Coronary artery (tissue), 2 donors: ENCODE measurements around the gene KCNMA1.

Experiments
- DNase-seq: peaks from one replicate; pipeline ENCODE4 v3.0.0-alpha.2; 2017; ENCODE audit warnings: low spot score
- H3K27ac ChIP-seq, 2 donors: fragments of 200-600 bp; sonication (generic); one replicate each; pipeline ENCODE4 v1.5.1; 2016 to 2019
- H3K4me3 ChIP-seq: fragments of 200-600 bp; sonication (generic); 2 replicates; pipeline ENCODE4 v1.5.1; 2016; ENCODE audit warnings: mild to moderate bottlenecking, moderate library complexity
- CTCF ChIP-seq: fragments of 200-600 bp; sonication (generic); IDR thresholded peaks from one replicate; pipeline ENCODE4 v1.5.1; 2019; ENCODE audit warnings: antibody characterized with exemption

Gene KCNMA1

GRCh38 chr10:77038407-77038806, 599.2 kb downstream of the KCNMA1 start:
- Histone ChIP-seq H3K27ac (no peak overlapping the region), H3K4me3 (no peak overlapping the region)
- DNase-seq = no peak
- TF ChIP-seq CTCF = no peak

- DNase-seq = no peak
- Histone ChIP-seq H3K4me3 (no peak overlapping the region), H3K27ac (no peak overlapping the region)
- TF ChIP-seq CTCF = no peak
Observed at GRCh38 chr10:77037735-77038403, 599.7 kb downstream of the KCNMA1 start.

GRCh38 chr10:77036993-77037734, 600.4 kb downstream of the KCNMA1 start:
- Histone ChIP-seq H3K4me3 (no peak overlapping the region), H3K27ac (no peak overlapping the region)
- no peak for TF ChIP-seq CTCF
- no peak for DNase-seq

GRCh38 chr10:77036276-77036675, 601.3 kb downstream of the KCNMA1 start:
- no peak for TF ChIP-seq CTCF
- Histone ChIP-seq H3K27ac (no peak overlapping the region), H3K4me3 (no peak overlapping the region)
- DNase-seq = no peak

- Histone ChIP-seq H3K27ac (no peak overlapping the region), H3K4me3 (no peak overlapping the region)
- no peak for TF ChIP-seq CTCF
- no peak for DNase-seq
Observed at GRCh38 chr10:77034795-77035194, 602.8 kb downstream of the KCNMA1 start.

GRCh38 chr10:77034240-77034639, 603.4 kb downstream of the KCNMA1 start:
- DNase-seq = no peak
- no peak overlapping the region for H3K4me3 ChIP-seq
- TF ChIP-seq CTCF = no peak
- H3K27ac ChIP-seq = no peak overlapping the region

GRCh38 chr10:77032188-77032570, 605.4 kb downstream of the KCNMA1 start:
- no peak overlapping the region for H3K27ac ChIP-seq
- no peak overlapping the region for H3K4me3 ChIP-seq
- no peak for DNase-seq
- no peak for TF ChIP-seq CTCF
